Stomach (tissue), 4 donors: ENCODE measurements around the gene GBP1.

Experiments used
- CTCF ChIP-seq, 7 experiments: fragments of 450-650 bp in 4 of 7; fragments of 200-600 bp in 3 of 7; sonication (generic) in 3 of 7; IDR thresholded peaks; one replicate each; pipeline ENCODE4 v1.5.1; 2016 to 2019; ENCODE audit warnings: antibody characterized with exemption in 7 of 7, control low read depth in 2 of 7, mild to moderate bottlenecking in 1 of 7
- POLR2A ChIP-seq, 4 donors: fragments of 450-650 bp; IDR thresholded peaks; one replicate each; pipeline ENCODE4 v1.6.1; 2016; ENCODE audit warnings: antibody characterized with exemption in 4 of 4, control low read depth in 2 of 4, mild to moderate bottlenecking in 1 of 4, moderate library complexity in 1 of 4
- POLR2AphosphoS5 ChIP-seq, 3 donors: sonication (generic); formaldehyde crosslinking; IDR thresholded peaks; one replicate each; pipeline ENCODE4 v1.6.1; 2016; ENCODE audit warnings: antibody characterized with exemption in 3 of 3

- TF ChIP-seq CTCF (IDR thresholded peaks at IDR 0.05) = no peak
- no peak for TF ChIP-seq POLR2A (IDR thresholded peaks at IDR 0.05)
- no peak for TF ChIP-seq POLR2AphosphoS5 (IDR thresholded peaks at IDR 0.05)
Observed at GRCh38 chr1:89041721-89042120, 23.3 kb downstream of the GBP1 start.
